IPS-18a (cell line): ENCODE data around the gene RRAGD.

Experiments used
- H3K27ac ChIP-seq: one replicate; pipeline ENCODE4 v1.5.1; 2013; ENCODE audit warnings: low read length
- H3K27me3 ChIP-seq: one replicate; pipeline ENCODE4 v1.6.1; 2013; ENCODE audit warnings: mild to moderate bottlenecking, low read length; ENCODE audit not compliant: control insufficient read depth, insufficient read depth
- H3K36me3 ChIP-seq: one replicate; pipeline ENCODE4 v1.6.1; 2013; ENCODE audit warnings: low read depth, low read length; ENCODE audit not compliant: control insufficient read depth
- H3K4me1 ChIP-seq: one replicate; pipeline ENCODE4 v1.6.1; 2013; ENCODE audit warnings: low read depth, low read length; ENCODE audit not compliant: control insufficient read depth
- H3K4me3 ChIP-seq: one replicate; pipeline ENCODE4 v1.5.1; 2013; ENCODE audit warnings: low read length
- H3K9ac ChIP-seq: one replicate; pipeline ENCODE4 v1.6.1; 2013; ENCODE audit warnings: mild to moderate bottlenecking, low read length, moderate library complexity
- H3K9me3 ChIP-seq: one replicate; pipeline ENCODE4 v1.6.1; 2013; ENCODE audit warnings: low read depth, low read length; ENCODE audit not compliant: control insufficient read depth

RRAGD gene

GRCh38 chr6:89412071-89413005, at the start of gene RRAGD:
Gene RRAGD (minus strand): TSS chr6:89412273. CDS start chr6:89411993, 280 bp downstream.
- H3K27me3 ChIP-seq: peaks cover 25% of the 10 kb centered on the region
- no peak within 1 kb of the TSS for H3K27ac ChIP-seq
- H3K4me3 ChIP-seq: peak within 1 kb of the TSS; percentile 80
- no peaks in the 10 kb centered on the region for H3K9me3 ChIP-seq
- peak within 1 kb of the TSS; percentile 37 for H3K9ac ChIP-seq
- H3K36me3 ChIP-seq: no peaks in the 10 kb centered on the region
- peaks cover 32% of the 10 kb centered on the region for H3K4me1 ChIP-seq

GRCh38 chr6:89460713-89461112, 48.6 kb upstream of the RRAGD start:
- no peaks in the 10 kb centered on the region for H3K9me3 ChIP-seq
- H3K4me1 ChIP-seq: no peaks in the 10 kb centered on the region
- no peaks in the 10 kb centered on the region for H3K27me3 ChIP-seq
- H3K27ac ChIP-seq: no peak overlapping the region
- H3K9ac ChIP-seq: no peak overlapping the region
- no peaks in the 10 kb centered on the region for H3K36me3 ChIP-seq
- H3K4me3 ChIP-seq: no peak overlapping the region

- Histone ChIP-seq H3K4me3 (no peak overlapping the region), H3K9ac (no peak overlapping the region), H3K27me3 (no peaks in the 10 kb centered on the region), H3K4me1 (no peaks in the 10 kb centered on the region), H3K36me3 (no peaks in the 10 kb centered on the region), H3K9me3 (no peaks in the 10 kb centered on the region), H3K27ac (no peak overlapping the region)
These were observed 47.4 kb upstream of the RRAGD start for GRCh38 chr6:89459501-89459900.

- Histone ChIP-seq H3K27me3 (no peaks in the 10 kb centered on the region), H3K4me1 (no peaks in the 10 kb centered on the region), H3K9me3 (no peaks in the 10 kb centered on the region), H3K9ac (no peak overlapping the region), H3K4me3 (no peak overlapping the region), H3K36me3 (no peaks in the 10 kb centered on the region), H3K27ac (no peak overlapping the region)
These were observed 46.6 kb upstream of the RRAGD start for GRCh38 chr6:89458704-89459103.

- H3K9ac ChIP-seq: no peak overlapping the region
- H3K9me3 ChIP-seq: no peaks in the 10 kb centered on the region
- no peaks in the 10 kb centered on the region for H3K36me3 ChIP-seq
- no peak overlapping the region for H3K4me3 ChIP-seq
- no peaks in the 10 kb centered on the region for H3K27me3 ChIP-seq
- no peaks in the 10 kb centered on the region for H3K4me1 ChIP-seq
- H3K27ac ChIP-seq: no peak overlapping the region
These were observed 42.2 kb upstream of the RRAGD start for GRCh38 chr6:89454300-89454699.

- Histone ChIP-seq H3K27me3 (no peaks in the 10 kb centered on the region), H3K27ac (no peak overlapping the region), H3K4me1 (no peaks in the 10 kb centered on the region), H3K36me3 (no peaks in the 10 kb centered on the region), H3K9ac (no peak overlapping the region), H3K4me3 (no peak overlapping the region), H3K9me3 (no peaks in the 10 kb centered on the region)
These were observed 40.2 kb upstream of the RRAGD start for GRCh38 chr6:89452281-89452680.

- no peaks in the 10 kb centered on the region for H3K9me3 ChIP-seq
- no peak overlapping the region for H3K27ac ChIP-seq
- no peak overlapping the region for H3K9ac ChIP-seq
- no peaks in the 10 kb centered on the region for H3K4me1 ChIP-seq
- H3K27me3 ChIP-seq: no peaks in the 10 kb centered on the region
- no peak overlapping the region for H3K4me3 ChIP-seq
- no peaks in the 10 kb centered on the region for H3K36me3 ChIP-seq
These were observed 37.1 kb upstream of the RRAGD start for GRCh38 chr6:89449193-89449592.

GRCh38 chr6:89443658-89444057, 31.6 kb upstream of the RRAGD start:
- H3K4me1 ChIP-seq: no peaks in the 10 kb centered on the region

GRCh38 chr6:89440200-89440599, 28.1 kb upstream of the RRAGD start:
- peaks cover 2% of the 10 kb centered on the region for H3K27me3 ChIP-seq
- H3K4me3 ChIP-seq: no peak overlapping the region
- H3K9me3 ChIP-seq: no peaks in the 10 kb centered on the region
- no peak overlapping the region for H3K27ac ChIP-seq
- peaks cover 2% of the 10 kb centered on the region for H3K4me1 ChIP-seq
- H3K9ac ChIP-seq: no peak overlapping the region
- no peaks in the 10 kb centered on the region for H3K36me3 ChIP-seq

More at GRCh38 chr6:89443658-89444057, 31.6 kb upstream of the RRAGD start:
- H3K27me3 ChIP-seq: no peaks in the 10 kb centered on the region
- no peak overlapping the region for H3K27ac ChIP-seq
- no peak overlapping the region for H3K4me3 ChIP-seq
- H3K9ac ChIP-seq: no peak overlapping the region
- H3K9me3 ChIP-seq: no peaks in the 10 kb centered on the region
- H3K36me3 ChIP-seq: no peaks in the 10 kb centered on the region

GRCh38 chr6:89439014-89439413, 26.9 kb upstream of the RRAGD start:
- no peaks in the 10 kb centered on the region for H3K36me3 ChIP-seq
- no peak overlapping the region for H3K4me3 ChIP-seq
- H3K27ac ChIP-seq: no peak overlapping the region
- H3K4me1 ChIP-seq: peaks cover 3% of the 10 kb centered on the region
- H3K27me3 ChIP-seq: peaks cover 13% of the 10 kb centered on the region
- no peaks in the 10 kb centered on the region for H3K9me3 ChIP-seq
- H3K9ac ChIP-seq: no peak overlapping the region

GRCh38 chr6:89438248-89438647, 26.2 kb upstream of the RRAGD start:
- peaks cover 21% of the 10 kb centered on the region for H3K27me3 ChIP-seq
- H3K4me3 ChIP-seq: no peak overlapping the region
- no peak overlapping the region for H3K27ac ChIP-seq
- no peaks in the 10 kb centered on the region for H3K9me3 ChIP-seq
- H3K36me3 ChIP-seq: no peaks in the 10 kb centered on the region
- peaks cover 3% of the 10 kb centered on the region for H3K4me1 ChIP-seq
- no peak overlapping the region for H3K9ac ChIP-seq

GRCh38 chr6:89436226-89436625, 24.2 kb upstream of the RRAGD start:
- H3K27ac ChIP-seq: no peak overlapping the region
- no peak overlapping the region for H3K9ac ChIP-seq
- no peak overlapping the region for H3K4me3 ChIP-seq
- no peaks in the 10 kb centered on the region for H3K9me3 ChIP-seq
- H3K4me1 ChIP-seq: peaks cover 3% of the 10 kb centered on the region
- peaks cover 26% of the 10 kb centered on the region for H3K27me3 ChIP-seq
- no peaks in the 10 kb centered on the region for H3K36me3 ChIP-seq
